Fibroblast of upper back skin (primary cell): Measurements from ENCODE around the gene F2RL2.
"Not testable (repeated sequence)": the region's sequence is repeated elsewhere in the genome, so short reads cannot be mapped to it uniquely, and the experiment has no call there.

ENCODE experiments used
- DNase-seq: peaks from one replicate; pipeline ENCODE4 v3.0.0-alpha.2; 2013

F2RL2 gene

DNA sequence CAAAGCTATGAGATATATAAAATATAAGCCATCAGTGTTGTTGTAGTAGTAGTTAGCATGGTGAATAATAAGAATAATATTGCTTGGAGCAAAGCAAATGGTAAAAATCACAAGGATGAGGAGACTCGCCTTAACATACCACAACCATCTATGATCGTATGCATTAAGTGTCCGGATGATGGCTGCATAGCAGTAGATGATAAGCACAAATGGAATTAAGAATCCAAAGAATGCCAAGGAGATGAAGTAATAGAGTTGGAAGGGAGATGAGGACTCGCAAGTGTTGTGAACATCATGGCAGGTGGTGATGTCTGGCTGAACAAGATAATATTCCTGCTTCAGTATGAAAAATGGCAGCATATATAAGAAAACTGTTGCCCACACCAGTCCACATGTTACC is 5.5 kb downstream of the F2RL2 start:
- DNase-seq, result peak; percentile 93

DNA sequence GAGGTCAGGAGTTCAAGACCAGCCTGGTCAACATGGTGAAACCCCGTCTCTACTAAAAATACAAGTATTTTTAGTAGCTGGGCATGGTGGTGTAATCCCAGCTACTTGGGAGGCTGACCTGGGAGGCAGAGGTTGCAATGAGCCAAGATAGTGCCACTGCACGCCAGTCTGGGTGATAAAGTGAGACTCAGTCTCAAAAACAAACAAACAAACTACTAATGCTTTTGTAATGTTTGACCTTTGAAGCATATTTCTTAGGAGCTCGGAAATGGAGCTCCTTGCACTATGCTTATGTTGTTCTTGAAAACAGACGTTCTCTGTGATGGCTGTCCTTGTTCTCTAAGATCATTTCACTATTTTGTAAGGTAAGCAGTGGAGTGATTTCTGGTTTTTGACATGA is 6.0 kb downstream of the F2RL2 start:
- no peak for DNase-seq

DNA sequence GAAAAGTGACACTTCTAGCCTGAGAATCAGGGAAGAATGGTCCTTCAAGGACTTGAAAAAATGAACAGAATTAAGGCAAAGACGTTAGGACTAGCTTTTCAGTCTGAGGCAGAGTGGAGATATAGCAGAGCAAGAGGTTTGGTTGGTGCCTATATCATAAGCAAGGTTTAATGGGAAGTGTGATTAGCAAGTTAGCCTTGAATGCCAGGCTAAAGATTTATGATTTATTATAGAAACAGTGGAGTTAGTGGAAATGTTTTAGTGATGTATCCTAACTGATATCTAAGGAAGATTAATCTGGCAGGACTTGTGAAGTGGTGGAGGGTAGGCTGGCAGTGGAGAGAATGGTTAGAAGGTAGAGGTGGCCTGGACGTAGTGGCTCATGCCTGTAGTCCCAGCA is 7.0 kb downstream of the F2RL2 start:
- DNase-seq, result no peak

DNA sequence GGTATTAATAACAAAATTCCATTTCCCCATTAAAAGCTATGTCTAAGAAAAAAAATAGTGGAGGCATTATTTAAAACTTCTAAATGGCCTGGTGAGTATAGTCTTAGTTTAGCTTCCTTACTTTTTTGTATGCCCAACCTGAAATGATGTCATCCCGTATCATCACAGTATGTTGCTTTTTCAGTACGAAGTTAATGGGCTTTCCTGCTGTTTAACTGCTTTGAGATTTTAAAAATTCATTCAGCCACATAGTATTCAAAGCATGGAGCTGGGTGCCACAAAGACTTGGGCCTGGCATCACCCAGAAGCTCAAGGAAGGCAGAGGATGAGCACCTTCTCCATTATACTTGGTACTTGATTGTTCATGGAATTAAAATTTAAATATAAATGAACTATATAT is 7.4 kb downstream of the F2RL2 start:
- no peak for DNase-seq

DNA sequence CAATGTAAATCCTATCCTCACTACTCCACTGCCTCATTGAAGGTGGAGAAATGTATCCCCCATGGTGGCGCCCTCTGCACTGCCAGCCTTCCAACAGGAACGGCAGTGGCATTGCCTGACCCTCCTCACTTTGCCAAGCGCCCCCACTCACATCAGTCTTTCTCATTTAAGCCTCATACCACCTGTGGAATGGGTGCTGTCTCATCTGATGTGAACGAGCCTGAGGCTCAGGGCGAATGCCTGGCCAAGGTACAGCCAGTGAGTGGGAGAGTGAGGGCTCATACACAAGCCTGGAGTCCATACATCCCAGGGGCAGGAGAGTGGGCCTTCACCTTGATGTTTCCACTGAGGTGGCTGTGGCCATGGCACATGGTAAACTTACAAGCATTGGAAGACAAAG is 10.3 kb downstream of the F2RL2 start:
- DNase-seq, result no peak

DNA sequence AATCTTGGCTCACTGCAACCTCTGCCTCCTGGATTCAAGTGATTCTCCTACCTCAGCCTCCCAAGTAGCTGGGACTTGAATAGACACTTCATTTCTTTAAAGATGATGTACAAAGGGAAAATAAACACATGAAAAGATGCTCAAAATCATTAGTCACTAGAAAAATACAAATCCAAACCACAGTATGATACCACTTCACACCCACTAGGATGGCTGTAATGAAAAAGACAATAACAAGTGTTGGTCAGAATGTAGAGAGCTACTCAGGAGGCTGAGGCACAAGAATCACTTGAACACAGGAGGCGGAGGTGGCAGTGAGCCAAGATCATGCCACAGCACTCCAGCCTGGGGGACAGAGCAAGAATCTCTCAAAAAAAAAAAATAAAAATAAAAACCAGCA is 13.0 kb downstream of the F2RL2 start:
- DNase-seq, result no peak

DNA sequence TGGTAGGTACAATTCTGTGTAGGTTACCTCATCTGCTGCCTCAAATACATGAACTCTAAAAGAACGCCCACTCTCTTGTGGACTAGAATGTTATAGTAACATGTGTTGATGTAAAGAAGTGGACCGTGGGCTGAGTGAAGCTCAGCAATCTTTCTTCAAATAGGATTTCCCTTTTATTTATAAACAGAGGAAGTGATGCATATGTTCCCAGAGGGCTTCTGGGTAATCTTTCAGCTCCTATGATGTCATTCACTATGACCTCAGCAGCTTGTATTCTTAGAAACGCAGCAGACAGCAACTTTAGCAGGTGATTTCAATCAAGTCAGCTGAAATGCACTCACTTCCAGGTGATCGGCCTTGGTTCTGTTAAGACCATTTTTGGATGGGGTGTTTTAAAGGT is 14.4 kb downstream of the F2RL2 start:
- DNase-seq, result peak; percentile 65

DNA sequence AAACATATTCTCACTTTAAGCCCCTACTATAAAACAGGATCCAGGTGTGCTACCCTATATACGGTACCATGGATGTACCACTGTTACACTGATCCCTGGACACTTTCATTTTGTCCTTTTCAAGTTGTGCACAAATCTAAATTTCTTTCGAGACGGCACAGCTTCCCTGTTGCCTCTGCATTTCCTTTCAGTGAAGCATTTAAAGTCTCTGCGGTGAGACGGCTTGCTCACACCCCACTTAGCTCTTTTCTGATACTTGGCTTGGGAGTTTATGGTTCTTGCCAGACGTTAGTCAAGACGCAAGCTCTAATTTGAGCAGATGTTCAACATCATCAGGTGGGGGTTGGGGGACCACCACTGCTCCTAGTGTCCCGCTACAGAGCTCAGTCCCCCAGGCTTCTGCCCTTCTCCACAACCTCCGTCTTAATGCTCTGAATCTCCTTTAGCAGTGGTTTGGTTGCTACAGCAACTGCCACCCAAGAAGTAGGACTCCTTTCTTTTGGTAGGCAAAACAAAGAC is 15.8 kb downstream of the F2RL2 start:
- DNase-seq, result peak; percentile 77

DNA sequence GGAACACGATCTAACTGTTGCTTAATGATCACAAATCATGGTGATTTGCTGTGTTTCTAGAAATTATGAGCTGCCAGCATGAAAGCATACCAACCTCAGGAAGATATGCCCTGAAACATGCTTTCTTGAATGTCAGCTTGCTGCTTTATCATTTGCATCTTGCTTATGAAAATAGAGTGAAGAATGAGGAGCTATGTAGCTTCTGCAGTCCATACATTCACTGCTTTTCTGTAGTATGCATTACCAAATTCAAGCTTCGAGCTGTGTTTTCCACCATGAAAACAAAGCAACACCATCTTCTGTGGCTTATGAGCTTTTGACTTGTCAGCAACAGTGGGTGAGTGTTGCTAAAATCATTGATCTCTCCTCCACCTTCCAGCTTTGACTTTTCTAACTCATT is 16.5 kb downstream of the F2RL2 start:
- DNase-seq, result no peak

DNA sequence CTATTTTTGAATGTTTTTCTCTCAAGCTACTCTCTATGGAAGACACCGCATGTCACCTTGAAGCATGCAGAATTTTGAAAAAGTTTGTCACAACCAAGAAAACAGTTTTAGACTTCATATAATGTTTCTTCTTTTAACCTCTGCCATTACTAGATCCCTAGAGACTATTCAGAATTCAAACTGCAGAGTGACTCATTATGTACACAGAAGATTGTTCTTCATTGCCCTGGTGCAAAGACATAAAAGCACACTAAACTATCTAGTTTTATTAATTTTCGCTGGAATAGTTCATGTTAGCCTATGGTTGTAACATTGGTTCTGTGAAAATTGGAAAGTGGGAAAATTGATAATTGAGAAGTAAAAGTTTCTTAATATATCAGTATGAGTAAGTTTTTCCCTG is 18.4 kb downstream of the F2RL2 start:
- DNase-seq, result peak; percentile 63

DNA sequence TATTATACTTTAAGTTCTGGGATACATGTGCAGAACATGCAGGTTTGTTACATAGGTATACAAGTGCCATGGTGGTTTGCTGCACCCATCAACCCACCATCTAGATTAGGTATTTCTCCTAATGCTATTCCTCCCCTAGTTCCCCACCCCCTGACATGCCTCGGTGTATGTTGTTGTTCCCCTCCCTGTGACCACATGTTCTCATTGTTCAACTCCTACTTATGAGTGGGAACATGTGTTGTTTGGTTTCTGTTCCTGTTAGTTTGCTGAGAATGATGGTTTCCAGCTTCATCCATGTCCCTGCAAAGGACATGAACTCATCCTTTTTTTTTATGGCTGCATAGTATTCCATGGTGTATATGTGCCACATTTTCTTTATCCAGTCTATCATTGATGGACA is 19.2 kb downstream of the F2RL2 start:
- not testable (repeated sequence) for DNase-seq

DNA sequence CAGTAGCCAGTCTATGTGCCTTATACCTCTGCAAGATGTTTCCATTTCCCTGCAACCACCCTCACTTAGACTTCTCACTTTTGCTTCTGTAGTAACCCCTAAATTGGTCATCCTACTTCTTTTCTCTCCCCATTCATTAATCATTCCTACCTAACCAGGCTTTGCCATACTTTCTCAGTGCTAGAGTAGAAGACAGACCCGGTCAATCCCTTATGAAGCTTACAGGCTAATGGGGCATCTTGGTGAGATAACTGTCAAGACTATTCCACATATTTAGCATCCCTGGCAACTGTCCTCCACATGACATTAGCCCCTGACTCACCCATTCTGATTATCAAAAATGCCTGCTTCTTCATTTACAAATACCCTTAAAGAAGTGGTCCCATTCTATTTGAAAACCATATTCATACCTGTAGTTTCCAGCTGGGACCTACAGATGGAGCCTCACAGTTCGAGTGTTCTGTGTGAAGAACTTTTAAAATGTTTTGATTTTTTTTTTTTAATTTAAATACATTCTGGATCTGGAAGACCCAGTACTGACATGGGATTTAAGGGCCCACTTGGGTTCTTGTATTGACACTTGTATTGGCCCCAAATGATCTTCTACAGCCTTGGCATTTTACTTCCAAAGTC is 21.0 kb downstream of the F2RL2 start:
- DNase-seq, result peak; percentile 45

DNA sequence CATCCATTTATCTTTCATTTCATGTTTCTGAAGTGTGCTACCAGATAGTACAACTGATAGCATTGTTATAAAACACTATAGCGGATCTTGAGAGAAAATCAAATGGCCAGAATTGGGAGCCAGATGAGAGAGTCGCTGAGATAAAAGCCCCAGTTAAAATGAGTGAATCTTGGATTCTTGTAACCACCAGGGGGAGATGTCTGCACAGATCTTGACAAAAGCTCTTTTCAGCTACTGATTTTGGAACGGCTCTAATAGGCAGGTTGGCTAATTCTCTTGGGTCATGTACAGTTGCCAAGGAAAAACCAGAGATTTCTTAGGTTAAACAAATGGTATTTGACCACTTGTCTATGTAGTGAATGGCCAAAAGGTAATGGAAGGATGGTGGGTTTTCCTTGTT is 21.7 kb downstream of the F2RL2 start:
- peak; percentile 80 for DNase-seq

DNA sequence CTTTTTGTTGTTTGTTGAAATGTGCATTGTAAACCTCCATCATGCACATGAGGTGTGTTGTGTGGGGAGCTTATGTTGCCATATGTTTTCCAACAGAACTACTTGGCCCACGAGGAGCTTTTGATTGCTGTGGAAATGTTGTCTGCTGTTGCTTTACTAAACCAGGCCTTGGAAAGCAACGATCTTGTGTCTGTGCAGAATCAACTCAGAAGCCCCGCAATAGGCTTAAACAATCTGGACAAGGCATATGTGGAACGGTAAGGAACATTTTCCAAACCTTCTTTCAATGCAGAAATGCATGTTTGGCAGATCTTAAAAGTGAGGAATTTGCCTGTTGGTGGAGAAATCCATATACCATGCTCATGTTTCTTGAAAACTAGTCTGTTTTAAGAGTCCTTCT is 22.5 kb downstream of the F2RL2 start:
- no peak for DNase-seq

DNA sequence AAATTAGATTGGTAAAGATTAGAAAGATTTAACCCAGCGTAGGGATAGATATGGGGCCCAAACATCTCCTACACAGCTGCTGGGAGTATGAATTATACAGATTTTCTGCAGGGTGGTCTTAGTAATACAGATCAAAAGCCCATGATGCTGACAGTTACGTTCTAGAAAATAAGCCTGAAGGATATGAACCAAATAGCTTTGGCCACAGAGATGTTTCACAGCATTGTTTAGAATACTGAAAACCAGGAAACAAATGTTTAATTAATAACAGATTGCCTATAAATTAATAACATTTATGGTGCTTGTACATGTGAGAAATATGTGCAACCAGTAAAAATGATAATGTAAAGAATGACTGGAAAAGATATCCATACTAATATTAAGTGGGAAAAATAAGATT is 24.7 kb downstream of the F2RL2 start:
- no peak for DNase-seq

DNA sequence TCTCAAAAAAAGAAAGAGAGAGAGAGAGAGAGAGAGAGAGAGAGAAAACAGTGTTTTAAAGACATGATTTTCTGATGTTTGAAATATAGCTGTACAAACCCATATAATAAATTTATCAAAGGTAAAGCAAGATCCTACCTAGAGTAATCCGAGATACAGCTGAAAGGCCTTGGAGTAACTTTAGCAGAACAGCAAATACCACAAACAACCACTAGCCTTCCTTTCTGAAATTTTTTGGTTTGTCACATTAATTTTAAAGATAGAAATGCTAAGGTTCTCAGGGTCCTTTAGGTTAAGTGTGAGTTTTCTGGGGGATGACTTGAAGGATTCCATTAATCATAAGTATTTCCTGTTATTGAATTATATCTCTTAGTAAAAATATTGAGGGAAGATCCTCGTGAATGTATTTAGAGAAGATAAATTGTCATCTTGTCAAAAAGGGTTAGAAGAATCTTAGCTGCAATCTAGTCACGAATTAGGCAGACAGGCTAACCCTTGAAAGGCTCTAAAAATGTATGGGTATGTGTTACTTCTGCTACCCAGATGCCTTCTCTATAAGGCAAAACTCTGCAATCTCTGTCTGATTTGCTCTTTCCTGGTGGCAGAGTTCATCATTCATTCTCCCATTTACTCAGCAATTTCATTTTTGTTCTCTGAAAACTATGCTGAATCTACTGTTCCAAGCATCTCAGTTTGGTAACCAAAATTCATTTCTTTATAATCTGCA is 27.3 kb downstream of the F2RL2 start:
- DNase-seq, result no peak

DNA sequence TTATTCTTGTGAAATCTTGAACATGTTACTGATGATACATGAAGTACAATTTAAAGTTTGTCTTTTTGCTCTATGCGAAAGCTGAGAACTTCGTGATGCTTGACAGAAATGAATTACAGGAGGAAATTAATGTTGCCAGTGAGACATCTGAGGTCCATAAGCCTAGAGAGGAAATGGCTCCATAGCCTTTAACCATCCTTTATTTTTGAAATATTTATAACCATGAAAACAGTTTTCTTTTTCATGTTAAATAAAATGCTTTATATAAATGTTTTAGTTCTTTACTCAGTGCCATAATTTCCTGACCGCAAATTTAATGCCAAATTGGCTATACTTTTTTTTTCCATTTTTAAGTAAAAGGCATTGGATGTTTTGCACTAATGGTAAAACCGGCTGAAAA is 29.1 kb downstream of the F2RL2 start:
- DNase-seq, result no peak

DNA sequence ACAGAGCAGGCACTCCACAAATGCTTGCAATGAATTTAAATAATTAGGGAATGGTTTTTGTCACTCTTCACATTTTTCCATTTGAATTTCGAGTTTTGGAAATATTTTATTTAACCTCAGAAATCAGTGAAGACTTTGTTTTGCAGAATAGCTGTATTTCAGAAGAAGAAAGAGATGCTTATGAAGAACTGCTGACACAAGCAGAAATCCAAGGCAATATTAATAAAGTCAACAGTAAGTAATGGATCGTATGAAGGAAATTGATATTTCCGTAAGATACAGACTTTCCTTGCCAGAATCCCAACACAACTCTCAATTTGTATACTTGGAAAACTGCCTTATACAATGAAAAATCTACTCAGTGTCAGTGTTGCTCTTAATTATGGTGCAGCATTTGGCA is 30.5 kb downstream of the F2RL2 start:
- no peak for DNase-seq

DNA sequence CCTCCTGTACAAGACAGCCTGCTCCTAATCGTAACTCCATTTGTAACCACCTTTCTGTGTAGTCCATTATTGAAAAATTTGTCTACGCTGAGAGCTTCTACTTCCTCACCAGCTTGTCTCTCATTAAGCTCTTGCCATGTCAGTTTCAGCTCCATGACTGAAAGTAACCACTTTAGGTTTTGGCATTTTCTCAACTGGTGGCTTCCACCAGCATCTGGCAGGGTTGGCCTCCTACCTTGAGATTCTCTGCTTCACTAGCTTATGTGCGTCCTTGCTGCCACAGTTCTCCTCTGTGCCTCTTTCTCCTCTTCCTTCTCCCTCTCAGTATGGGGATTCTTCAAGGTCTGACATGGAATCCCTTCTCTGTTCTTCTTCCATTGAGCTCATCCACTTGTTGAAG is 31.8 kb downstream of the F2RL2 start:
- no peak for DNase-seq

DNA sequence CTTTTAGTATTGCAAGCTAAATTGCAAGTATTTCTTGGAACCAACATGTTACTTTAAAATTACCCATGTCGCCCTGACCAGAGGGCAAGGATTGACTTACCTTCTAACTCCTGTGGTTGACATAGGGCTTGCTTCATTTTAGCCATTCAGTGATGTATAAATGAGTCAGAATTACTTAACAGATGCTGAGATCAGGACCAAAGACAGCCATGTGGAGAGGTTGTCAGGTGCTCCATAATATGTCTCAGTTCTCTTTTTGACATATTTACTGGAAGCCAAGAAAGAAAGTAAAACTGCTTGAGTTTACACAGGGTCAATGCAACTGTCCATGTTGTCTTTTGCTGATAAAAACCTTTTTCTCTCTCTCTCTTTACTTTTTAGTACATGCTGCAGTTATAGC is 33.2 kb downstream of the F2RL2 start:
- no peak for DNase-seq

DNA sequence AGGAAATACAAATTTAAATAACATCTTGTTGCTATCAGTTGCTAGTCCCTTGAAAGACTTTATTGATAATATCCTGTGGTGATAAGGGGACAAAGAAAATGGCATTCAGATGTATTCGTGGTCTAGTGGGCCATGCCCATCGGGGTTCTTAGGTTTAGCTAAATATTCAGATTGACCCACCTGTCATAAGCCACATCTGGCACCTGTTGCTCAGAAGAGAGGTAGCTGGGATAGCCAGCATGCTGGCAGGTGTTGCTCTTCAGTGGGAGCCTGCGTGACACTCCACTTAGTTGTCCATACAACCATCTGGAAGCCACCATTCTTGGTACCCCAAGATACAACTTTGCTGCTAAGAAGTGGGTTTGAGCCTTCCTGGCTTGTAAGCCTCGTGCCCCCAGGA is 36.7 kb downstream of the F2RL2 start:
- DNase-seq, result no peak

DNA sequence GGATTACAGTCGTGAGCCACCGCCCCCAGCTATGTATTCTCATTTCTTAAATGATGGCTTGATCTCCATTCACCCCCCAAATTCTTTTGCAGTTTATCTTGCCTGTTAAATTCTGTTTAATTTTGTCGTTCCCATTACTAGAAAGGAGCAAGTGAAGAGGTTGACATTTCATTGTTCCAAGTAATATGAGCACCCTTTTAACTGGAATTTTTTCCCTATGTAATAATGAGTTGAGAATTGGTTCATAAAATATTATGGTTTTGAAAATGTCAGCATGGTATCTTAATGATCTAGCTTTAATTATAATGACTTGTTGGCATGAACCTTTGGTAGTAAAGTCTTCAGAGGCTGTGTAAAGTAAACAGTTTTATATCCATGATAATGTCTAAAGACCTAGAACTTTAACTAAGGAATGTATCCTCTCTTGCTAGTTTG is 37.4 kb downstream of the F2RL2 start:
- no peak for DNase-seq

DNA sequence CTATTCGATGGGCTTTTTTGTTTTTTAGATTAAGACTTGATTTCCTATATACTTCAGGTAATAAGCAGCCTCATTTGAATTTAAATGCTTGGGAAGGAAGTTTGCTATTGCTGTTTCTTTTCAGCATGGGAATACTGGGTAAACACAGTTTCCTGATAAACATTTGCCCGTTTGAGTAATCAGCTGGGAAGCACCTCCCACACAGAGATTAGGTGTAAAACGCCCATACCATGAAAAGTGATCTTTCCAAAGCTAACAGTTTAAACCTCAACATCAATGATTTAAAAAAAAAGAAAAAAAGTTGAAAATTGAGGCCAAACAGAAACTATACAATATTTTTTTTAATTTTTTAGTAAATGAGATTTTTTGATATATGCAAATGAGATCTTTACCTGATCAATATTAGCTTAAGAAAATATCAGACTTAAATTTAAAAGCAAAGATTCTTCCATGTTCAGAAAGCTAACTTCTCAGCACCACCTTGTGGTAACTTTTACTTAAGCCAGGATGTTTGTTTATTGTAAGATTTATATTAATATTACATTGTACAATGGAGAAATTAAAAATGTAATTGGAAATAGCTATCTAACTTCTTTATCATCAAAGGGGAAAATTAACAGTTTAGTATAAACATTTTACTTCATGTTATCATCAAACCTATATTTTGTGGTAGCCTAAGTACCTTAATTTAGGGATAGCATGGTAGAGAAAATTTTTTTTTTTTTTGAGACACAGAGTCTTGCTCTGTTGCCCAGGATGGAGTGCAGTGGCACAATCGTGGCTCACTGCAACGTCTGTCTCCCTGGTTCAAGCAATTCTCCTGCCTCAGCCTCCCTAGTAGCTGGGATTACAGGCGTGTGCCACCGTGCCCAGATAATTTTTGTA is 39.8 kb downstream of the F2RL2 start:
- DNase-seq, result peak; percentile 21
